Bronchus fibroblast of lung (primary cell): ENCODE data around the gene TXNDC16. TPM values are rescaled to one million over a fixed set of nuclear protein-coding genes. Genes with fewer than 3 reads are reported as not detected.

ENCODE experiments used
- total RNA-seq: library from RNA; depleted of rRNA; stranded (reverse); fragments of >200 nt; gene quantifications from 2 replicates; pipeline ENCODE4 v1.2.3, GENCODE V29; 2015

The TXNDC16 gene
- 3.1 and 3.5 TPM in 2 replicates for total RNA-seq

GRCh38 chr14:52552063-52552988 lies at the start of gene TXNDC16, which contains the start of gene GPR137C:
TXNDC16 (minus strand) TSS chr14:52552505; CDS start chr14:52543557, 8,948 bp downstream.
GPR137C (plus strand) TSS chr14:52552836; CDS start chr14:52553148, 312 bp downstream.

Other genes starting within 250 kb of the TXNDC16 start
- 120 and 124 TPM in 2 replicates for gene PTGER2, start 238.2 kb downstream of the TXNDC16 start, total RNA-seq
- 0.59 and 0.67 TPM in 2 replicates for gene GPR137C, start 331 bp upstream of the TXNDC16 start, total RNA-seq
- 48.3 and 54.3 TPM in 2 replicates for gene ERO1A, start 143.1 kb upstream of the TXNDC16 start, total RNA-seq
- 94.5 and 116 TPM in 2 replicates for gene PSMC6, start 154.7 kb upstream of the TXNDC16 start, total RNA-seq
- 8.0 and 10.4 TPM in 2 replicates for gene STYX, start 177.7 kb upstream of the TXNDC16 start, total RNA-seq
- 33.1 and 41.7 TPM in 2 replicates for gene GNPNAT1, start 239.1 kb upstream of the TXNDC16 start, total RNA-seq